H1 (cell line): ENCODE results near the gene RGS21. TPM values are rescaled to one million over a fixed set of nuclear protein-coding genes. Genes with fewer than 3 reads are reported as not detected.

ENCODE experiments used
- polyA plus RNA-seq, 7 experiments: library from polyadenylated mRNA; depleted of rRNA in 3 of 7; stranded (reverse) in 5 of 7; unstranded in 2 of 7; fragments of >200 nt in 5 of 7; fragments of 200-250 nt in 2 of 7; gene quantifications; 1 replicate in 5 of 7; 2 replicates in 1 of 7; 4 replicates in 1 of 7; pipeline versions ENCODE4 v1.2.1 to v1.2.3, GENCODE V29; 2011 to 2013; ENCODE audit warnings: missing spikeins in 2 of 7, mixed read lengths in 2 of 7
- total RNA-seq: library from RNA; stranded (reverse); fragmentation: NEBNext Ultra II Directional; extraction: Animal tissue kit (Norgen Biotek cat#: 25700); gene quantifications from 2 replicates; pipeline ENCODE4 v1.2.1, GENCODE V29; 2021
- TF ChIP-seq, protein P1 (sequence below): fragments of 300-600 bp; sonication (generic); IDR thresholded peaks from 2 replicates; pipeline ENCODE4 v1.7.1; 2012; ENCODE audit warnings: low read length, moderate library complexity, mild to moderate bottlenecking, inconsistent platforms; ENCODE audit not compliant: insufficient replicate concordance

Gene RGS21
- total and polyA plus RNA-seq, 2 of the 8 experiments (the other 6 are each of a cell fraction or from before 2014, with no cell fraction given): not detected

DNA sequence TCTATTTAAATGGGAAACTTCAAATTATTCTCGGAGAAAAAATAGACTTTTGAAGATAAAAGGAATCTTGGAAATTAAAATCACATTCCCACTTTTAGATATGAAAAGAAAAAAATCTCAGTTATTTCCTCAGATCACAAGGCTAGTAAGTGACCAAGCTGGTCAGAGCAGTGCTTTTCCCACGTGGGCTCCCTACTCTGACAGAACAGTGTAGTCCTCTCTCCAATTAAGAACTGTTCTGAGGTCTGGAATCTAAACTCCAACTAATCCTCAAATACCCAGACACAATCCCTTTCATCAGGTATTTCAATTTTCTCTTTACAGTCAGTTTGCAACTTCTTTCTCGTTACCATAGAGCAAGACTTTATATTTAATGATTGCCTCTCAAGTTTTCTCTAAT is 50.6 kb downstream of the RGS21 start (continued):
- TF ChIP-seq, protein P1, sequence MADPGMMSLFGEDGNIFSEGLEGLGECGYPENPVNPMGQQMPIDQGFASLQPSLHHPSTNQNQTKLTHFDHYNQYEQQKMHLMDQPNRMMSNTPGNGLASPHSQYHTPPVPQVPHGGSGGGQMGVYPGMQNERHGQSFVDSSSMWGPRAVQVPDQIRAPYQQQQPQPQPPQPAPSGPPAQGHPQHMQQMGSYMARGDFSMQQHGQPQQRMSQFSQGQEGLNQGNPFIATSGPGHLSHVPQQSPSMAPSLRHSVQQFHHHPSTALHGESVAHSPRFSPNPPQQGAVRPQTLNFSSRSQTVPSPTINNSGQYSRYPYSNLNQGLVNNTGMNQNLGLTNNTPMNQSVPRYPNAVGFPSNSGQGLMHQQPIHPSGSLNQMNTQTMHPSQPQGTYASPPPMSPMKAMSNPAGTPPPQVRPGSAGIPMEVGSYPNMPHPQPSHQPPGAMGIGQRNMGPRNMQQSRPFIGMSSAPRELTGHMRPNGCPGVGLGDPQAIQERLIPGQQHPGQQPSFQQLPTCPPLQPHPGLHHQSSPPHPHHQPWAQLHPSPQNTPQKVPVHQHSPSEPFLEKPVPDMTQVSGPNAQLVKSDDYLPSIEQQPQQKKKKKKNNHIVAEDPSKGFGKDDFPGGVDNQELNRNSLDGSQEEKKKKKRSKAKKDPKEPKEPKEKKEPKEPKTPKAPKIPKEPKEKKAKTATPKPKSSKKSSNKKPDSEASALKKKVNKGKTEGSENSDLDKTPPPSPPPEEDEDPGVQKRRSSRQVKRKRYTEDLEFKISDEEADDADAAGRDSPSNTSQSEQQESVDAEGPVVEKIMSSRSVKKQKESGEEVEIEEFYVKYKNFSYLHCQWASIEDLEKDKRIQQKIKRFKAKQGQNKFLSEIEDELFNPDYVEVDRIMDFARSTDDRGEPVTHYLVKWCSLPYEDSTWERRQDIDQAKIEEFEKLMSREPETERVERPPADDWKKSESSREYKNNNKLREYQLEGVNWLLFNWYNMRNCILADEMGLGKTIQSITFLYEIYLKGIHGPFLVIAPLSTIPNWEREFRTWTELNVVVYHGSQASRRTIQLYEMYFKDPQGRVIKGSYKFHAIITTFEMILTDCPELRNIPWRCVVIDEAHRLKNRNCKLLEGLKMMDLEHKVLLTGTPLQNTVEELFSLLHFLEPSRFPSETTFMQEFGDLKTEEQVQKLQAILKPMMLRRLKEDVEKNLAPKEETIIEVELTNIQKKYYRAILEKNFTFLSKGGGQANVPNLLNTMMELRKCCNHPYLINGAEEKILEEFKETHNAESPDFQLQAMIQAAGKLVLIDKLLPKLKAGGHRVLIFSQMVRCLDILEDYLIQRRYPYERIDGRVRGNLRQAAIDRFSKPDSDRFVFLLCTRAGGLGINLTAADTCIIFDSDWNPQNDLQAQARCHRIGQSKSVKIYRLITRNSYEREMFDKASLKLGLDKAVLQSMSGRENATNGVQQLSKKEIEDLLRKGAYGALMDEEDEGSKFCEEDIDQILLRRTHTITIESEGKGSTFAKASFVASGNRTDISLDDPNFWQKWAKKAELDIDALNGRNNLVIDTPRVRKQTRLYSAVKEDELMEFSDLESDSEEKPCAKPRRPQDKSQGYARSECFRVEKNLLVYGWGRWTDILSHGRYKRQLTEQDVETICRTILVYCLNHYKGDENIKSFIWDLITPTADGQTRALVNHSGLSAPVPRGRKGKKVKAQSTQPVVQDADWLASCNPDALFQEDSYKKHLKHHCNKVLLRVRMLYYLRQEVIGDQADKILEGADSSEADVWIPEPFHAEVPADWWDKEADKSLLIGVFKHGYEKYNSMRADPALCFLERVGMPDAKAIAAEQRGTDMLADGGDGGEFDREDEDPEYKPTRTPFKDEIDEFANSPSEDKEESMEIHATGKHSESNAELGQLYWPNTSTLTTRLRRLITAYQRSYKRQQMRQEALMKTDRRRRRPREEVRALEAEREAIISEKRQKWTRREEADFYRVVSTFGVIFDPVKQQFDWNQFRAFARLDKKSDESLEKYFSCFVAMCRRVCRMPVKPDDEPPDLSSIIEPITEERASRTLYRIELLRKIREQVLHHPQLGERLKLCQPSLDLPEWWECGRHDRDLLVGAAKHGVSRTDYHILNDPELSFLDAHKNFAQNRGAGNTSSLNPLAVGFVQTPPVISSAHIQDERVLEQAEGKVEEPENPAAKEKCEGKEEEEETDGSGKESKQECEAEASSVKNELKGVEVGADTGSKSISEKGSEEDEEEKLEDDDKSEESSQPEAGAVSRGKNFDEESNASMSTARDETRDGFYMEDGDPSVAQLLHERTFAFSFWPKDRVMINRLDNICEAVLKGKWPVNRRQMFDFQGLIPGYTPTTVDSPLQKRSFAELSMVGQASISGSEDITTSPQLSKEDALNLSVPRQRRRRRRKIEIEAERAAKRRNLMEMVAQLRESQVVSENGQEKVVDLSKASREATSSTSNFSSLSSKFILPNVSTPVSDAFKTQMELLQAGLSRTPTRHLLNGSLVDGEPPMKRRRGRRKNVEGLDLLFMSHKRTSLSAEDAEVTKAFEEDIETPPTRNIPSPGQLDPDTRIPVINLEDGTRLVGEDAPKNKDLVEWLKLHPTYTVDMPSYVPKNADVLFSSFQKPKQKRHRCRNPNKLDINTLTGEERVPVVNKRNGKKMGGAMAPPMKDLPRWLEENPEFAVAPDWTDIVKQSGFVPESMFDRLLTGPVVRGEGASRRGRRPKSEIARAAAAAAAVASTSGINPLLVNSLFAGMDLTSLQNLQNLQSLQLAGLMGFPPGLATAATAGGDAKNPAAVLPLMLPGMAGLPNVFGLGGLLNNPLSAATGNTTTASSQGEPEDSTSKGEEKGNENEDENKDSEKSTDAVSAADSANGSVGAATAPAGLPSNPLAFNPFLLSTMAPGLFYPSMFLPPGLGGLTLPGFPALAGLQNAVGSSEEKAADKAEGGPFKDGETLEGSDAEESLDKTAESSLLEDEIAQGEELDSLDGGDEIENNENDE: no peak
